Activated CD4-positive, alpha-beta T cell treated with anti-CD3 and anti-CD28 coated beads, Interleukin-2, amount 50 U/mL, for 48 hours (primary cell): ENCODE results near the gene VAMP2.
A peak's percentile ranks its signal among the peaks of the same experiment; 100 is the strongest.

ENCODE experiments used
- DNase-seq, 2 experiments: peaks; one replicate each; pipeline ENCODE4 v3.0.0-alpha.2; 2020

Gene VAMP2

DNA sequence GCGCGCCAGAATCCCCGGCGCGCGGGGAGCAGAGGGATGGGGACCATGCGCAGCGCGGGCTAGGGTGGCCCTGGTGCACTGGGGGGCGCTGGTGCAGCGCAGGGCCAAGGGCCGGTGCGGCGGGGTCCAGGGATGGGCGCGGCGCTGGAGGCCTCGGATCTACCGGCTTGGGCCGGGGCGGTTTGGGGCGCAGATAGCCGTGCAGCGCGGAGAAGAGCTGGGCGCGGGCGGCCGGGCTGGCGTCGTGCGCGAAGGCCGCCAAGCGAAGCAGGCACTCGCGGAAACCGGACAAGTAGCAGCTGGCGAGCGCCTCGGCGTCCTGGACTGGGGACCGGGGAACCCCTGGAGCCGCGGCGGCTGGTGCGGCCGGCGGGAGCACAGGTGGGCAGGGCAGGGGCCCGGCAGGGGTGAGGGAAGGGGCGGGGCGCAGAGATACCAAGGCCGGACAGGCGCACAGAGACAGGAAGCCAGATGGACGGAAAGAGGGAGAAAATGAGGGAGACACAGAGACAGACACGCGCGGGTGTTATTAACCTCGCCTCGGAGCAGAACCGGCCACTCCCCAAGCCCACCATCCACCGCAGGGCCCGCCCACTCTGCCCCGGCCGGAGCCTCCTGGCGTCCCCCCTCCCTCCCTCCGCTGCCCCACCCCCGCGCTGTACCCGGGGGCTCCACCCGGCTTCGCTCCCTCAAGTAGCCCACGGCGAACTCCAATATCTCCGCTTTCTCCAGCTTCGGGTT lies 40.9 kb downstream of the VAMP2 start:
- DNase-seq: peak; percentile 71 to 76

DNA sequence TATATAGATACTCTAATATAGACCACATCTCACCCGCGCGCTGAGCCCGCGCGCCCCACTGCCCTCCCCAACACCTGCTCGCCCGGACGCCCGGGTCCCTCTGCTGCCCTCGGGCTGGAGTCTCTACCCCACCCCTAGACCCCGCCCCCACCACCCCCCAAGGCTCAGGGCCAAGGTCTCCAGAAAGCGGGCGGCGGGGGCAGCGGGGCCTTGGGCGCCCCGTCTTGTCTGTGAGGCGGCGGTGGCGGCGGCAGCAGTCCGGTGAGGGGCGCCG lies 41.4 kb downstream of the VAMP2 start:
- no peak for DNase-seq

DNA sequence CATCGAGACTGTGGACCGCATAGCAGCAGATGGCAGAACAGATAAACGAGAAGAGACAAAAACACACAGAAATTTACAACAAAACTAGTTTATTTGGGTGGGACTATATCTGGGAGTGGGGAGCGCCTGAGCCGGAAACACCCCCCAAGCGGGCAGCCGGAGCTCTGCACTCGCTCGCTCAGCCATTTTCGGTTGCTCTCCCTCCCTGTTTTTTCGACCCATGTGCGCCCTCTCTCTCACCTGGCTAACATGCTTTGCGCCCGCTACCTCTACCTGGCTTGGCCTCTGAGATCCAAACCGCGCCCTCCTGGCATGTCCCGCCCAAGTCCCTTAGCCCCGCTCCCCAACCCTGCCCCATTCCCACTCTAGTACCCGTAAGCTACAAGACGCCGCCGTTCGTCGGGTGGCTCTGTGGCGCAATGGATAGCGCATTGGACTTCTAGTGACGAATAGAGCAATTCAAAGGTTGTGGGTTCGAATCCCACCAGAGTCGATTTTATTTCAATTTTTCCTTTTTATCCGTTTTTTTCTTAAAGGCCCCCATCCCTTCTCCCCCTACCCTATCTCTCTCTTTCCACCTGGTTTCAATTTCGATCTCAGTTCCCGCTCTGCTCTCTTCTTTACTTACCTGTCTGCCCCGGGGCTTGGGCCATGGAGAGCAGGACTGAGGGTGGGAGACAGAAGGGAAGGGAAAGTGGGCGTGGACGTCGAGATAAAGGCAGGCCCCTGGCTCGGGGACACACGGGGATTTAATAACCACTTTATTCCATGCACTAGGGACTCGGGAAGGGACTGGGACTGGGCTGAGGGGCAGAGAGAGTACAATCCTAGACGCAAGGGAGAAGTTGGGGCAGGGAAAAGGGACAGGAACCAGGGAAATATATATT lies 42.0 kb downstream of the VAMP2 start:
- peak; percentile 84 to 90 for DNase-seq

DNA sequence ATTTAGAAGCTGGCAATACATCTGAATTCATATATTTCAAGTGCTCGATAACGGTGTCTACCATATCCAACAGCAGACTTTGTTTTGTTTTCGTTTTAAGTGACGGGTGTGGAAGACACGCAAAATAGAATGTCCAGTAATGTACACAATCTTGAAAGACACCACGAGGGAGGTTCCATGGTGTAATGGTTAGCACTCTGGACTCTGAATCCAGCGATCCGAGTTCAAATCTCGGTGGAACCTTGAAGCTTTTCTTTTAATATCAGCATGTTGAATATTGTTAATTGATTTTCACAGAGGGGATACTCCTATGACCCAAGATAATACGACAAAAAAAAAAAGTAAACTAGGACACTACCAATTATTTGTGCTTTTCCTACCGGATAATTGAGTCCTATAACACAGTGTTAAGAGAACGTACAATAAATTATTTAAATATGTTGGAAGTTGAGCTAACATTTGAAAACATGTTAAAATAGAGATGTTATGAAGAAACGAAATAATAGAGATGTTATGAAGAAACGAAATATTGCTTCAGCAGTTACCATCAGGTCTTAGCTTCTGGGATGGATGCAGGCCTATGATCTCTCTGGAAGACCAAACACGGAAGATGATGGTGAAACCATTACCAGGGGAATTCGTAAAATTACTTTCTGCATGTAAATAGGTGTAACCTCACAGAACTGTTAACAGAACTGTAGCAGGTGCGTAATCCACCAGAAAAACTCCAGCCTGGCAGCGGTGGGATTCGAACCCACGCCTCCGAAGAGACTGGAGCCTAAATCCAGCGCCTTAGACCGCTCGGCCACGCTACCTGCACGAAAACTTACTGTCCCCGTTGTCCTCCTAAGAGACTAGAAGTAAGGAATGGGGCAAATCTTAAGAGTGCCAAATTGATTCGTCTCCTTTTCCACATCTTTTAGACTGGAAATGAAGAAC lies 42.9 kb downstream of the VAMP2 start:
- peak; percentile 95 to 97 for DNase-seq

DNA sequence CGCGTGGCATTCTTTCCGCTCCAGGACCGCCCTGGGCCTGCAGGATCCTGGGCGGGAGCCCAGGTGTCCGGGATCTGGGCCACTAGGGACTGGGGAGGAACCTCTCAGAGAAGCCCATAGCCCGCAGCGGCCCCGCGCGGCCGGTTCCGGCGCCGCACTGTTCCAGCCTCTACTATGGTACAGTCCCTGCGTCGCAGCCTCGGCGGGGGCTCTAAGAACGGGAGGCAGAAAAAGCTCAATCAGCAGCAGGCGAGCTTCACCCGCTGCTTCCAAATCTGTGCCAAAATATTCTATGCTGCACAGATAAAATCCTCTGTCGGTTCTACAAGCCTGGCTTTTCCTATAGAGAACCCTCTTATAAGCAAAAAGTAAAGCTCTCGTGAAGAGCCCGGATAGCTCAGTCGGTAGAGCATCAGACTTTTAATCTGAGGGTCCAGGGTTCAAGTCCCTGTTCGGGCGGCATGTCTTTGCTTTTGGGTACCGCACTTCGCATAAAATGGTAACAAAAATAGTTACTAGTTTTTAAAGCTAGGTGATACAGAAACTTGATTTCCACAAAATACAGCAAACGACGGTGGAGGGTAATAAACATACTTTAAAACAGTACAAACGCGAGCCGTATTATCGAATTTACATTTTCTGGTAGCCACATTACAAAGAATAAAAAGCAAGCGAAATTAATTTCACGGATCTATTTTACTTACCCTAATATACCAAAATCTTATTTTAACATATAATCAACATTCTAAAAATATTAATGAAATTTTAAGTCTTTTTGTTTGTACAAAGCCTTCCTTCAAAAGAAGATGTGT lies 43.8 kb downstream of the VAMP2 start:
- peak; percentile 89 to 91 for DNase-seq

DNA sequence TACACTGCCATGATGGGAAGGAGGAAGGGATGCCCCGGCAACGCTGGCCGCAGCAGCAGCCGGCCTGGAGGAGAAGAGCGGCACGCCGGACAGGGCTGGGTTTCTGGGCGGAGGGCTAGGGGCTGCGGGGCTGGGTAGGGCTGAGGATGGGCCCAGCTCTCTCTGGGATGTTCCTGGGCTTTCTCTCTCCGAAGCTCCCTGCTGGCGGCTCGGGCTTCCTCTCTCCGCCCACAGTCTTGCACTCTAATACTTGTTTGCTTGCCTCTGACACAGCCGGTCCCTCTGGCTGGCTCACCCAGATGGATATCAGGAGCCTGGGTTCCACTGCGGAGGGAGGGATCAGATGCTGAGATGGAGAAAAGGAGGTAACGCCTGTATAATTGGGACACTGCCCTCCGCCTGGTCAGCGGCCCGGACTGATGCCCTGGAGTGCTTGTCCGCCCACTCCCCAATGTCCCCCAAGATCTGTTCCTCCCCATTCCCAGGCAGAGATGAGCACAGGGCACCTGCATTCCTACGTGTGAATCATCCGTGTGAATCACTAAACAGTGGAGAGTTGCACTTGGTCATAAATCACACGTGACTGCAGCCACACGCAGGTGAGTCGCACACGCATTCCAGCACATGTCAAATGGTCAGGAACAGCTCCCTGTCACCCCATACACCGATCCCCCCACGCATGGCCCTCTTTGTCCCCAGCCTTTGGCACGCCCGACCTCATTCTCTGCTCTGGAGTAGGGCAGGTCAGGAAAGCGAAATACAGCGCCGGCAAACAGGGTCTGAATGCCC lies 44.6 kb downstream of the VAMP2 start, which contains the start of gene ALOXE3:
ALOXE3 (minus strand) TSS at position 535 of the 789 bp plus-strand sequence; CDS start at position 11, 524 bp downstream.
- DNase-seq: peak in 1 of 2 experiments; percentile 47

DNA sequence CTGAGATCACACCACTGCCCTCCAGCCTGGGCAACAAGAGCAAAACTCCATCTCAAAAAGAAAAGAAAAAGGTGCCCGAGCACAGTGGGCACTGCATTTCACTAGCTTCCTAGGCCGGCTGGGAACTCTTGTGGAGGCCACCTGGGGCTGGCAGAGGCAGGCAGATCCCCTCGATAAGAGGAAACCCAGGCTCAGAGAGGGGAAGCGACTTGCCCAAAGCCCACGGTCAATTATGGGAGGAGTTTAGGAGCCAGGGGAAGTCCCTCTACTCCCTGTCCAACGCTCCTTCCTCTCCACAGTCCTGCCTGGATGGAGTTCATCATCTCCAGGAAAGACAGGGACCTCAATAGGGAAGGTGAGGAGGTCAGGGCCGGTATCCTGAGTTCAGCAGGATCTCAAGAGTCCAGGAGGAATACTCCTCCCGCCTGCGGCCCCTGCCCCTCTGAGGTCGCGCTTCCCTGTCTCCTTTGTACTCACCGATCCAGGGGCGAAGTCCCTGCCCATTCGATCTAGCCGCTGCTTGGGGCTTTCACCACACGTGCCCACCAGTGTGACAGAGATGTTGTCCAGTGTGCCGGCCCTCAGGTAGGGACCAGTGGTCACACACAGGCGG lies 45.3 kb downstream of the VAMP2 start:
- no peak for DNase-seq

DNA sequence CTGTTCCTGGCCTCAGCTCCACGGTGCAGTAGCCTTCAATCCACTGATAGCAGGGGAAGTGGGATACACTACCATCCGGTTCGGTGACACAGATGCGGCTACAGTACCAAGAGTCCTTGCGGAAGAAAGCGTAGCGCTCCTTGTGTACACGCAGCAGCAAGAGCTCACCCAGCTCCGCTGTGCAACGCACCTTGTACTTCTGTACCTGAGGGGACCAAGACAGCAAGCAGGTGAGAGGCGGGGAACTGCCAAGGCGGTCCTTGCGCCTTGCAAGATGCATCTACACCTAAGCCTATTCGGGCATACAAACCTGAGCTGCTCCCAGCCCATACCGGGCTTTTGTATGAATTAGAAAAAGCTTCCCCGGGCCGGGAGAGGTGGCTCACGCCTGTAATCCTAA lies 46.0 kb downstream of the VAMP2 start:
- no peak for DNase-seq

DNA sequence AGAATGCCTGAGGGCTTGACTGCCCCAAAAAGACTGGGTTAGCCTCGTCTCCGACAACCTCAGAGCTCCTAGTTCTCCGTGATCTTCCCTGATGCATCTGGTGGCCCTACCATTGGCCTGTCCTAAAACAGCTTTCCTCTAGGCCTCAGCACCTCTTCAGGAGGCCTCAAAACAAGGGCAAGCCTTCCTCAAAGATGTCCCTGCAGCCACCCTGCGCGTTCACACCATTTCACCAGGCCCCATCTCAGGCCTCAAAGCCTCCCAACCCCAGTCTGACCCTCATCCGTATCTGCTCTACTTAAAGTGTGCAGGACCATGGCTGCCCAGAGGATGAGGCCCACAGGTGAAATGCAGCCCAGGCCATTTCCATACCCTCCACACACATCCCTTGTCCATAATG lies 51.8 kb downstream of the VAMP2 start:
- DNase-seq: no peak

DNA sequence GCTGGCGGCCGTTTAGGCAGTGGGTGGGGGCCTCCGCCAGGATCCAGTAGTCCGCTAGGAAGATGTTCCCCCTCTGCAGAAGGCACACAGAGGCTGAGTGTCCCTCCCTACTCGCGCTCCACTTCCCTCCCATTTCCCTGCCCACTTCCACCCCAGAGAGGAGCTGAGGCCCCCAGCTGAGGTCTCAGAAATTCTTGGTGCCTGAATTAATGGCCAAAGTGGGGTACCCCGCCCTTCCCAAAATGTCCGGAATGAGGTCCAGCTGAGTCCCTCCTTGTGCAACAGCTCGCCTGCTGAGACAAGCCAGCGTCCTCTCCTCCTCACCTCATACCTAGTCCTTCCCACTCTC lies 52.3 kb downstream of the VAMP2 start:
- no peak for DNase-seq

DNA sequence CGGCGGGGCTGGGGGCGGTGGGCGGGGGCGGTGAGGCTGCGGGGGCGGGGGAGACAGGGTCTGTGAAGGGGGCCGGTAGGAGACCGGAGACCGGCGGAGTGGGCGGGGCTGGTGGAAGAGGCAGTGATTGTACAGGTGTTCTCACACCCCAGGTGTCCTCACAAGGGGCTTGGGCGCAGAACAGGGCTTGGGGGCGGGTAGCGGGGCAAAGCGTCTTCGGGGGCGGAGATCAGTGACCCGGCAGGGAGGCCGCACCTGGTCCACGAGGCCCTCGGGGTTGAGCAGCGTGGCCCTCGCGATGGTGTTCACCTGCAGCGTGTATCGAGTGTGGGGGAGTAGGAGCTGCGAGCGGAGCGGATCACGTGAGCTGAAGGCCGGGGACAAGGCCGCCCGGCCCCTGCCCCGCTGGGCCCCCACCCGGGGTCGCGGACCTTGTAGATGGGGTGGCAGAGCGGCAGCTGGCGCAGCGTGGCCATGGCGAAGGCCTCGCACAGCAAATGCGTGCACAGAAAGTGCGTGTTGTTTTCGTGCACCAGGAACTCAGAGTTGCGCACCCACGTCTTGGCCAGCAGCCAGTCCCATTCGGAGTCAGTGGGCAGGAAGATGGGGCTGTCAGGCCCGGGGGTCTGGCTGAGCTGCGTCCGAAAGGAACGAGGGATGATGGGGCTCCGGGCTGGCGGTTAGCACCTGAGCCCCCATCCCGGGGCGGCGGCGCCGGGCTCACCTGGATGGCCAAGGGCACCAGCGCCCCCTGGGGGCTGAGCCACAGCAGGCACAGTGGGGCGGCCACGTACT lies 52.9 kb downstream of the VAMP2 start:
- peak; percentile 81 to 85 for DNase-seq
